ENCODE data around the gene SFXN5.

The SFXN5 gene

GRCh38 chr2:73075477-73076373, 4.2 kb upstream of the SFXN5 start:
- TF ChIP-seq CTCF (IDR thresholded peaks at IDR 0.05): no peak
- Histone ChIP-seq H3K27ac (no peak overlapping the region), H3K4me3 (no peak overlapping the region)
- DNase-seq (ENCODE audit: low spot score): no peak

- Histone ChIP-seq H3K27ac (no peak overlapping the region), H3K4me3 (no peak overlapping the region)
- DNase-seq (ENCODE audit: low spot score): no peak
- TF ChIP-seq CTCF (IDR thresholded peaks at IDR 0.05): no peak
Measured at GRCh38 chr2:73074110-73075069, 2.9 kb upstream of the SFXN5 start.

GRCh38 chr2:73072416-73072815, 904 bp upstream of the SFXN5 start:
- TF ChIP-seq CTCF (IDR thresholded peaks at IDR 0.05): no peak
- peak overlapping the region; percentile 98 for H3K4me3 ChIP-seq
- peak overlapping the region in 1 of 2 donors; percentile 96 for H3K27ac ChIP-seq
- DNase-seq (ENCODE audit: low spot score): peak; percentile 68

GRCh38 chr2:73072129-73072395, 550 bp upstream of the SFXN5 start:
- H3K4me3 ChIP-seq: peak overlapping the region; percentile 98
- H3K27ac ChIP-seq: peak overlapping the region; percentile 87 to 96
- no peak for TF ChIP-seq CTCF (IDR thresholded peaks at IDR 0.05)
- DNase-seq (ENCODE audit: low spot score): no peak

- peak overlapping the region; percentile 98 for H3K4me3 ChIP-seq
- peak overlapping the region; percentile 87 to 96 for H3K27ac ChIP-seq
- TF ChIP-seq CTCF (IDR thresholded peaks at IDR 0.05): no peak
- DNase-seq (ENCODE audit: low spot score): peak; percentile 80
Measured at GRCh38 chr2:73070643-73071359, 711 bp downstream of the SFXN5 start.

GRCh38 chr2:73069855-73070642, 1.5 kb downstream of the SFXN5 start:
- peak; percentile 72 for DNase-seq (ENCODE audit: low spot score)
- no peak for TF ChIP-seq CTCF (IDR thresholded peaks at IDR 0.05)
- Histone ChIP-seq H3K27ac (peak overlapping the region; percentile 87 to 96), H3K4me3 (peak overlapping the region; percentile 98)
